Hepatocyte (in vitro differentiated cells): ENCODE results near the gene CROCC2.

Experiments
- EZH2phosphoT487 ChIP-seq: fragments of 200-600 bp; sonication (generic); IDR thresholded peaks from one replicate; pipeline ENCODE4 v1.6.1; 2018; ENCODE audit warnings: antibody characterized with exemption, mild to moderate bottlenecking, low read depth, moderate library complexity; ENCODE audit not compliant: unreplicated experiment, severe bottlenecking
- TF ChIP-seq, protein P1 (sequence below): fragments of 200-600 bp; sonication (generic); IDR thresholded peaks from 2 replicates; pipeline ENCODE4 v1.5.1; 2016; ENCODE audit warnings: antibody characterized with exemption, mild to moderate bottlenecking; ENCODE audit not compliant: poor library complexity

DNA sequence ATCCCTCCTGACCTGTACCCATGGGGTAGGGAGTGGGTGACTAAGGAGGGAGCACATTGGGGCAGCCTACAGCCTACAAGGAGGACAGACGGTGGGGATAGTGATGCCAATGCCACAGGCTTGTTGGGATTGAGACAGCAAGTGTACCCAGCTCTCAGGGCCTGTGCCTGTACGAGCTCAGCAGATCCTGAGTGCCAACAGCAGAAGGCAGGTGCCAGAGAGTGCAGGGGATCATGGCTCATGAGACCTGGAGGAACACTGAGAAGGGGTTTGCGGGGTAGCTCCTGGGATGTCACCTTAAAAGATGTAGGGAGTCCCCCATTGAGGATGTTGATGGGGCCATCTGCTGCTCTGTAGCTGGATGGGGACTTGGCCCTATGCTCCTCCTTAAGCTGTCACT is 82.0 kb downstream of the CROCC2 start:
- TF ChIP-seq, protein P1, sequence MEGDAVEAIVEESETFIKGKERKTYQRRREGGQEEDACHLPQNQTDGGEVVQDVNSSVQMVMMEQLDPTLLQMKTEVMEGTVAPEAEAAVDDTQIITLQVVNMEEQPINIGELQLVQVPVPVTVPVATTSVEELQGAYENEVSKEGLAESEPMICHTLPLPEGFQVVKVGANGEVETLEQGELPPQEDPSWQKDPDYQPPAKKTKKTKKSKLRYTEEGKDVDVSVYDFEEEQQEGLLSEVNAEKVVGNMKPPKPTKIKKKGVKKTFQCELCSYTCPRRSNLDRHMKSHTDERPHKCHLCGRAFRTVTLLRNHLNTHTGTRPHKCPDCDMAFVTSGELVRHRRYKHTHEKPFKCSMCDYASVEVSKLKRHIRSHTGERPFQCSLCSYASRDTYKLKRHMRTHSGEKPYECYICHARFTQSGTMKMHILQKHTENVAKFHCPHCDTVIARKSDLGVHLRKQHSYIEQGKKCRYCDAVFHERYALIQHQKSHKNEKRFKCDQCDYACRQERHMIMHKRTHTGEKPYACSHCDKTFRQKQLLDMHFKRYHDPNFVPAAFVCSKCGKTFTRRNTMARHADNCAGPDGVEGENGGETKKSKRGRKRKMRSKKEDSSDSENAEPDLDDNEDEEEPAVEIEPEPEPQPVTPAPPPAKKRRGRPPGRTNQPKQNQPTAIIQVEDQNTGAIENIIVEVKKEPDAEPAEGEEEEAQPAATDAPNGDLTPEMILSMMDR = no peak
- TF ChIP-seq EZH2phosphoT487 = no peak
